GM19438 (cell line): ENCODE results near the gene MRPL58.
"Not testable (repeated sequence)": the region's sequence is repeated elsewhere in the genome, so short reads cannot be mapped to it uniquely, and the experiment has no call there.

ENCODE experiments used
- ATAC-seq: cut with Tn5 transposase; IDR thresholded peaks from one replicate; pipeline ENCODE4 v1.9.1; 2021; ENCODE audit warnings: low read depth; ENCODE audit not compliant: unreplicated experiment

The MRPL58 gene

GRCh38 chr17:75011401-75012095 is 922 bp upstream of the MRPL58 start:
- no peak for ATAC-seq

GRCh38 chr17:75012096-75012345 is 449 bp upstream of the MRPL58 start:
- ATAC-seq: no peak

- no peak for ATAC-seq
Measured at GRCh38 chr17:75013092-75013559, 656 bp downstream of the MRPL58 start.

GRCh38 chr17:75019146-75019545 is 6.7 kb downstream of the MRPL58 start:
- ATAC-seq: no peak

GRCh38 chr17:75019710-75020109 is 7.2 kb downstream of the MRPL58 start:
- no peak for ATAC-seq

GRCh38 chr17:75020331-75021110 is 8.1 kb downstream of the MRPL58 start:
- no peak for ATAC-seq

GRCh38 chr17:75024686-75025397 is 12.4 kb downstream of the MRPL58 start:
- no peak for ATAC-seq

- ATAC-seq: not testable (repeated sequence)
Measured at GRCh38 chr17:75025398-75025734, 12.9 kb downstream of the MRPL58 start.

GRCh38 chr17:75026650-75027049 is 14.2 kb downstream of the MRPL58 start:
- ATAC-seq: not testable (repeated sequence)

- no peak for ATAC-seq
Measured at GRCh38 chr17:75030161-75030560, 17.7 kb downstream of the MRPL58 start.

- ATAC-seq: no peak
Measured at GRCh38 chr17:75031972-75032719, 19.7 kb downstream of the MRPL58 start.

- no peak for ATAC-seq
Measured at GRCh38 chr17:75032720-75033280, 20.3 kb downstream of the MRPL58 start.

GRCh38 chr17:75033346-75034235 is 21.1 kb downstream of the MRPL58 start:
- ATAC-seq: no peak

GRCh38 chr17:75034236-75034908 is 21.9 kb downstream of the MRPL58 start:
- ATAC-seq: no peak

GRCh38 chr17:75036643-75037268 is 24.3 kb downstream of the MRPL58 start:
- ATAC-seq: no peak

GRCh38 chr17:75039238-75039637 is 26.8 kb downstream of the MRPL58 start:
- no peak for ATAC-seq

- ATAC-seq: no peak
Measured at GRCh38 chr17:75041656-75042280, 29.3 kb downstream of the MRPL58 start.

- not testable (repeated sequence) for ATAC-seq
Measured at GRCh38 chr17:75043789-75044188, 31.3 kb downstream of the MRPL58 start.
